Middle frontal gyrus (tissue), 1 donor: ENCODE results near the gene MAST1.
A peak's percentile ranks its signal among the peaks of the same experiment; 100 is the strongest.
"Not testable (repeated sequence)": the region's sequence is repeated elsewhere in the genome, so short reads cannot be mapped to it uniquely, and the experiment has no call there.

ENCODE experiments used
- DNase-seq: peaks from one replicate; pipeline ENCODE4 v3.0.0-alpha.2; 2015; ENCODE audit warnings: low spot score; ENCODE audit errors: extremely low spot score

Gene MAST1

GRCh38 chr19:12800923-12801465 is 37.3 kb upstream of the MAST1 start:
- no peak for DNase-seq

GRCh38 chr19:12801466-12802266 is 36.6 kb upstream of the MAST1 start, which contains the start of the genes PRDX2 and THSD8:
TSS of gene PRDX2 (minus strand) at chr19:12801800. CDS start at chr19:12801261, 539 bp downstream.
TSS of gene THSD8 (plus strand) at chr19:12802069. CDS start at chr19:12802072, 3 bp downstream.
- peak; percentile 67 for DNase-seq

- DNase-seq = no peak
These were observed 35.8 kb upstream of the MAST1 start for GRCh38 chr19:12802267-12803106.

- no peak for DNase-seq
These were observed 34.3 kb upstream of the MAST1 start for GRCh38 chr19:12804051-12804450.

- peak; percentile 89 for DNase-seq
These were observed 31.9 kb upstream of the MAST1 start, which contains the start of gene RNASEH2A for GRCh38 chr19:12806242-12807081. TSS of gene RNASEH2A (plus strand) at chr19:12806584. CDS start at chr19:12806674, 90 bp downstream.

GRCh38 chr19:12815088-12815487 is 23.2 kb upstream of the MAST1 start:
- DNase-seq = no peak

GRCh38 chr19:12817188-12817587 is 21.1 kb upstream of the MAST1 start:
- not testable (repeated sequence) for DNase-seq

- not testable (repeated sequence) for DNase-seq
These were observed 20.5 kb upstream of the MAST1 start for GRCh38 chr19:12817810-12818209.

- DNase-seq = no peak
These were observed 16.6 kb upstream of the MAST1 start for GRCh38 chr19:12821761-12822160.

GRCh38 chr19:12825254-12826131 is 12.8 kb upstream of the MAST1 start:
- DNase-seq = no peak

- no peak for DNase-seq
These were observed 9.8 kb upstream of the MAST1 start for GRCh38 chr19:12828494-12828893.

GRCh38 chr19:12833418-12833737 is 4.9 kb upstream of the MAST1 start:
- DNase-seq = no peak

- no peak for DNase-seq
These were observed 4.4 kb upstream of the MAST1 start for GRCh38 chr19:12833738-12834565.

- peak; percentile 64 for DNase-seq
These were observed 3.8 kb upstream of the MAST1 start, which contains the start of gene RTBDN for GRCh38 chr19:12834566-12834943. TSS of gene RTBDN (minus strand) at chr19:12834579. CDS start at chr19:12829979, 4,600 bp downstream.

- no peak for DNase-seq
These were observed 3.1 kb upstream of the MAST1 start for GRCh38 chr19:12834976-12835757.

GRCh38 chr19:12836529-12836863 is 1.8 kb upstream of the MAST1 start:
- no peak for DNase-seq

- DNase-seq = no peak
These were observed 1.1 kb upstream of the MAST1 start for GRCh38 chr19:12837225-12837624.
